GM21360 (cell line): Measurements from ENCODE around the gene PIK3AP1.

Experiments
- ATAC-seq: cut with Tn5 transposase; IDR thresholded peaks from one replicate; pipeline ENCODE4 v1.9.1; 2021; ENCODE audit warnings: mild to moderate bottlenecking, moderate library complexity; ENCODE audit not compliant: unreplicated experiment

PIK3AP1 gene

DNA sequence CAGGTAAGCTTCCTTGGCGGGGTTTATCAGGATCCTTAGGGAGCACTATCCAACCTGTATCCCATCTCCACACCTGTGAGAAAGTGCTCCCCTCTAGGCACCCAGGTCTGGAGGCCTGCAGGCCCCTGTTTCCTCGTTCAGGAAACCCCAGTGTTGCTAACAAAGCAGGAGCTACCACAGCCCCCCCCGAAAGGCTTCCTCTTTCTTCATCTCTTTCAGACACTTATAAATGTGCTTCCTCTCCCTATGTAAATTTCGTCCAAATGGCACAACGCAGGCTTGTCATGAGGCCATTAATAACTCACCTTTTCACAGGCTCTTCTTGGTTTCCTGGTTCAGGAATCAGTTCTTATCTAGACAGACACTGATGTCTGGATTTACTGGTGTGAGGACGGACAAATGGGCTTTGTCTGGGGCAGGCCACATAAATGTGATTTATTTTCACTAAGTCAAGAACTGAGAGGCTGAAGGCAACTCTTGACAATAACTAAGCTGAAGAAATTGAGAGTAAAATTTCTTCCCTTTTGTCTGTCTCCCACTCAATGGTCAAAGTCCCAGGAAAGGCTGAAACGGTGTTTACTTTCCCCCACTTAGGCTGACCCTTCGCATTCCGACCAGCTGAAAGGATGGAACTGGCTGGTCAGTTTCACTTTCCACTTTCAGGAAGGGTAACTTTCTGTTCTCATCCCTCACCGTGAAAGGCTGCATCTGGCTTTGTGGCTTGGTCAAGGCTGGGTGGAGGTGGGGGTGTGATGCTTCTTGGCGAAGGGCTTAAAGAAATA, 46.8 kb downstream of the PIK3AP1 start:
- ATAC-seq: no peak

DNA sequence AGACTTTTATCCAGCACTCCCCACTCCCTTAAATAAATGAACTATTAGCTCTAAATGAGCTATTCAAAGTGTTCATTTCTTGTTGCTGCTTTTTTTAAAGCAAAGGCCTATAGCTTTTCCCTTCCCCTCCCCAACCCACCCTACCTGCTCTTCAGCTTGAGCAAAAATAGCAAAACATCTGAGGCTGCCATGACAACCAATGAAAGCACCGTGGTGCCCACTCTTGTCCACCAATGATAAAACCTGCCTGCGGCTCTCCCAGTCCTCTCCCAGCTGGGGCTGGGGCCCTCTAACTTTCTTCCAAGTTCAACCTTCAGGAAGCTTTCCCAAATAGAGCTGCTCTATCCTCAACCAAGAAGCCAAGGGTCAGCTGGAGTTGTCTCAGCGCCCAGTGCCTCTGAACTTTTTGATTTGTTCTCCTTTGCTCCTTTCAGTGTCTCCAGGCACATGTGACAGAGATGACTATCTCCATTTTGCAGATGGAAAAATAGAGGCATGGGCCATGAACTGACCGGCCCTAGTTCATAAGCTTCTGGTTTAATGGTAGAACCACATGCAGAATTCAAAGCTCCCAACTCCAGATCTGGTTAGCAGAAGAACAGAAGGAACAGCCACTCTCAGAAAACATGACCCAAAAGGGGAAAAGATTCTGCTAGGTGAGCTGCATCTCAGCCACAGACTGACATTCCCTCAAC, 47.7 kb downstream of the PIK3AP1 start:
- no peak for ATAC-seq

DNA sequence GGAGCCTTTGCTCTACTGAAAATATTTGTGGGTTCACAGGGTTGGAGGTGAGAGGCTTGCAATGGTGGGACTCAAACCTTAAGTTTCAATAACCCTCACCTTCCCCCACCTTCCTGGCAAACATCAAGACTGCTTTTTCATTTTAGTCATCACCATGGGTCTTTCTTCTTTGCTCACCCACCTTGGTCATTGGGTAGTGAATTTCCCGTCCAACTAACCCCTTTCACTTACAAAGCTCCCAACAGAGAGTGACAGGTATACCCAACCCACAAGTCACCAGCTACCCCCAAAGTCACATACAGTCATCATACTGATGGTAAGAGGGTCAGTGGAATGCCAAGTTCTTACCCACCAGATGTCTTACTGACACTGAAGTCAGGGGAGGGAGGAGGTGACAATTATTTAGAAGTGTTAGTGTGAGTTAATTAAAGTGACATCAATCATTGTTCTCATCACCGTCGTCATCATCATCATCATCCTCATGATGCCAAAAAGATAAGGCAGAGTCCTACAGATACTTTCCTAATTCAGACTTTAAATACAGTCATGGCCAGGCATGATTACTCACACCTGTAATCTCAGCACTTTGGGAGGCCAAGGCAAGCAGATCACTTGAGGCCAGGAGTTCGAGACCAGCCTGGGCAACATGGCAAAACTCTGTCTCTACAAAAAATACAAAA, 49.0 kb downstream of the PIK3AP1 start:
- no peak for ATAC-seq

DNA sequence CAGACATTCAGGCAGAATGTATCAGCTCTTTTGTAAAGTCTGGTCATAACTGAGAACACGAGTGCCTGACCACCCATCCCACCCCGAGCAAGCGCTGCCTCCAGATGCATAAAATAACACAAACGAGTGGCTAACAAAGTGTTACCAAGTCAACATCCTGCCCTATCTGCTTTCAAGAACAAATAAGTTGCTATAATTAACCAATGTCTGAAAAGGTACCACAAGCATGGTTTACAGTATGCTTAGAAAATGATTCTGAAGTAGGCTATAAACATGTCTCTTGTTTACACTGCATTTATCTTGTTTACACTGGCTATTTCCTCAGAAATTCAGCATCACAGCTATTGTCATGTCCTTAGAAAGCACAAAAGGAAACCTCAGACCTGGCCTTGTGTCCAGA, 49.5 kb downstream of the PIK3AP1 start:
- ATAC-seq: no peak

DNA sequence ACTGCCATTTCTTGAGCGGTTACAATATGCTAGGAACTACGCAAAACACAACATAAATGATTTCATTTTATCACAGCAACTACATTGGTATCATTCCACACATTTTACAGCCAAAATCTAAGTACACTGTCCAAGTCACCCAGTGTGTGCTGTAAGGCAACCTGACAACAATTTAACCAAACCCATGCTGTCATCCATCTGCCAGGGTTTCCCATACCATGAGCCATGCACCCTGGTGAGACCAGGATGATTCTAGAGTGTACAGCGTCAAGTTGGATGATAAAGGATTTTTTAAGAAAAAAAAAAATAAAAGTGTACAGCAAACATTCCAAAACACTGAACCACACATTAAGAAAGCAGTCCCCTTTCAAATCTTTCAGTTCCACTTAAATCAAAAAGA, 52.9 kb downstream of the PIK3AP1 start:
- ATAC-seq: no peak

- ATAC-seq: no peak
These were observed 53.6 kb downstream of the PIK3AP1 start for GRCh38 chr10:96666741-96667140.

DNA sequence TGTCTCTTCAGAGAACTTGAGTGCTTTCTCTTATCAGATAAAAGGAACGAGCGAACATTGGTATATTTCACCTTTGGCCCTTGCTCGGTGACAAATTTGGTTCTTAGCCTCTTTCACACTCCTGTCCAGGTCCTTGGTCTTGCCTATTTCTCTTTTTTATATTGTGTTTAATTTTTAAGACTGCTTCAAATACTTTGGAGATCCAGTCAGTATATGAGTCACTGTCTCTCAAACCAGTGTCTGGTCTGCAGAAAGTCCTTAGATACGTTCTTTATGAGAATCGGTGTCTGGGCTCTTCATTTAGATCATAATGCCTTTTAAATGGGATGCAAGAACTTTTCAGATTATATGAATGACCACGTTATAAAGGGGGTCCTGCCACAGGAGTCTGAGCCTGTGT, 55.0 kb downstream of the PIK3AP1 start:
- ATAC-seq: no peak

DNA sequence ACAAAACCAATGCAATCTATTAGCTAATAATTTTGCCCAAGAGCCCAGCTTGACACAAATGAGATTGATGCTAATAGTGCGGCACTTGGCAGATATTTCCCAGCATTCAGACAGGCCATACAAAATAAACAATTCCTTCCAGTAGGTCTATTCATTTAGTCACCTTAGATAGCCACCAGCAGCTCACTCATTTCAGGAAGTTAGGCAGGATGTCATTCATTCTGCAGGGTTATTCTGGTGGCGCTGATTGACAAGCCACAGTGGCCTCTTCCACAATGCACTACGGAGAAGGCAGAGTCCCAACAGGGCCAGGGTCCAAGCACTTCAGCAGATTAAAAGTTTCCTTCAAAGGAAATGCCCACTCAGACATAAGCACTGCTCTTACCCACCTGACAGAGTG, 55.8 kb downstream of the PIK3AP1 start:
- ATAC-seq: no peak

GRCh38 chr10:96663797-96664196, 56.5 kb downstream of the PIK3AP1 start:
- no peak for ATAC-seq

DNA sequence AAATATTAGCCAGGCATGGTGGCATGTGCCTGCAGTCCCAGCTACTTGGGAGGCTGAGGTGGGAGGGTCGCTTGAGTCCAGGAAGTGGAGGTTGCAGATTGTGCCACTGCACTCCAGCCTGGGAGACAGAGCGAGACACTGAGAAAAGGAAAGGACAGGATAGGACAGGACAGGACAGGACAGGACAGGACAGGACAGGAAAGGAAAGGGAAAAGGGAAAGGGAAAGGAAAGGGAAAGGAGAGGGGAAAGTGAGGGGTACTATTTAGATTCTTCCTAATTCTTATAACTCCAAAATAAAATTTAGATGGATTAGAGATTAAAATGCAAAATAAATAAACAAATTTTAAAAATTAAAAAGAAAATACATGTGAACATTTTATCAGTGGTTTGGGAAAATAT, 58.7 kb downstream of the PIK3AP1 start:
- no peak for ATAC-seq

- ATAC-seq: no peak
These were observed 60.0 kb downstream of the PIK3AP1 start for GRCh38 chr10:96660297-96660696.

- no peak for ATAC-seq
These were observed 61.5 kb downstream of the PIK3AP1 start for GRCh38 chr10:96658844-96659243.

- ATAC-seq: no peak
These were observed 62.9 kb downstream of the PIK3AP1 start for GRCh38 chr10:96657385-96657784.

DNA sequence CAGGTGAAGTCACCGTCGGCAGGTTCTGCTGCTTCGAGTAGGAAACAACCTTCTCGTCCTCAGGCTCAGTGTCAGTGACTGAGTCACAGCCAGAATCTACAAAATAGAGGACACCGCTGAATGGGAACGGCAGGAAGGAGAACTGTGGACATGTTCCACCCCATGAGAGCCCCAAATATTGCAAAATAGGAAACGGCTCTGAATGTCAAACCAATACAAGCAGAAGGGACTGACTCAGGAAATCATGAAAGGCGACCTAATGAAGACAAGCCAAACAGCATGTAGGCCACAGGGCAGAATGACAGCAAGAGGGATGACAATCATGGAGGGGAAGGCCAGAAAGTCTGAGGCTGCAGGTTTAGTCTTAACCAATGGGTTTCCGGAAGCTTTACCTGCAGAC, 63.5 kb downstream of the PIK3AP1 start:
- ATAC-seq: no peak

GRCh38 chr10:96656198-96656577, 64.1 kb downstream of the PIK3AP1 start:
- no peak for ATAC-seq

GRCh38 chr10:96655461-96656197, 64.7 kb downstream of the PIK3AP1 start:
- ATAC-seq: no peak

DNA sequence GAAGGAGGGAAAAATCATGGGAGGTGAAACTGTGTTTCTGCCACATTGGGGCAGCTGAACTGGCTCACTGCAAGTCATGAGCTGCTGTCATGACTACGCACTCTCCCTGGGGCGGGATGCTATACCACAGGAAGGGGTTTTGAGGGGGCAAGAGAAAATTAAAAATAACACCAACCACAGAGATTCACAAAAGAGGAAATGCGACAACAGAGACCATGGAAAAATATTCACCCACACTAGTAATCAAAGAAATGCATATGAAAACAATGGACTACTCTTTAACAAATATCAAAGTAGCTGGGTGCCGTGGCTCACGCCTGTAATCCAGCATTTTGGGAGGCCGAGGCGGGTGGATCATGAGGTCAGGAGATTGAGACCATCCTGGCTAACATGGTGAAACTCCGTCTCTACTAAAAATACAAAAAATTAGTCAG, 68.3 kb downstream of the PIK3AP1 start:
- peak; percentile 46 for ATAC-seq

GRCh38 chr10:96650958-96651357, 69.4 kb downstream of the PIK3AP1 start:
- no peak for ATAC-seq

GRCh38 chr10:96648297-96648696, 72.0 kb downstream of the PIK3AP1 start:
- ATAC-seq: no peak

GRCh38 chr10:96647466-96647865, 72.8 kb downstream of the PIK3AP1 start:
- ATAC-seq: no peak

GRCh38 chr10:96646751-96647166, 73.6 kb downstream of the PIK3AP1 start:
- no peak for ATAC-seq
